Spinal cord (tissue), 10 donors: ENCODE measurements around the gene CIT. TPM values are rescaled to one million over a fixed set of nuclear protein-coding genes. Genes with fewer than 3 reads are reported as not detected.
"Not testable (repeated sequence)": the region's sequence is repeated elsewhere in the genome, so short reads cannot be mapped to it uniquely, and the experiment has no call there.

Experiments
- DNase-seq, 6 donors: peaks; one replicate each; pipeline versions ENCODE4 v3.0.0 to v3.0.0-alpha.2; 2013 to 2015; ENCODE audit warnings: low spot score in 6 of 6, low read depth in 4 of 6
- H3K27ac ChIP-seq: one replicate; pipeline ENCODE4 v1.5.1; 2013; ENCODE audit warnings: low read depth, low read length, control low read depth
- H3K27me3 ChIP-seq: one replicate; pipeline ENCODE4 v1.6.1; 2013; ENCODE audit warnings: low read length; ENCODE audit not compliant: control insufficient read depth, insufficient read depth
- H3K36me3 ChIP-seq: one replicate; pipeline ENCODE4 v1.6.1; 2013; ENCODE audit warnings: low read length; ENCODE audit not compliant: control insufficient read depth, insufficient read depth
- H3K4me1 ChIP-seq: one replicate; pipeline ENCODE4 v1.6.1; 2013; ENCODE audit warnings: low read length; ENCODE audit not compliant: control insufficient read depth, insufficient read depth
- H3K4me3 ChIP-seq: one replicate; pipeline ENCODE4 v1.5.1; 2013; ENCODE audit warnings: low read depth, low read length, control low read depth
- H3K9me3 ChIP-seq: one replicate; pipeline ENCODE4 v1.6.1; 2013; ENCODE audit warnings: low read length; ENCODE audit not compliant: control insufficient read depth, insufficient read depth
- WGBS: methylation state at CpG from one replicate; pipeline ENCODE4 v1.1.5; 2013; ENCODE audit warnings: missing lambda C conversion rate; ENCODE audit not compliant: insufficient coverage; 5-methylcytosine and 5-hydroxymethylcytosine counted together
- polyA plus RNA-seq, 2 donors: library from polyadenylated mRNA; unstranded; fragments of 120-200 nt; gene quantifications; one replicate each; pipeline ENCODE4 v1.2.1, GENCODE V29; 2013; ENCODE audit not compliant: insufficient read length in 2 of 2
- total RNA-seq, 2 donors: library from RNA; depleted of rRNA in 1 of 2; stranded (reverse); fragments of 120-200 nt in 1 of 2; fragments of >200 nt in 1 of 2; gene quantifications; one replicate each; pipeline versions ENCODE4 v1.2.3 to v1.2.4, GENCODE V29; 2013 to 2014
- donor health status: healthy.

Gene CIT
- total and polyA plus RNA-seq, 4 donors = 28.5 to 54.5 (median 45.8) TPM

GRCh38 chr12:119659289-119659897, 217.7 kb downstream of the CIT start:
- WGBS = no CpG with 5 or more reads among the region's 6 CpGs
- peaks cover 5% of the 10 kb centered on the region for H3K27me3 ChIP-seq
- H3K4me3 ChIP-seq = no peak overlapping the region
- H3K27ac ChIP-seq = no peak overlapping the region
- H3K4me1 ChIP-seq = no peaks in the 10 kb centered on the region
- peak in 5 of 6 donors; percentile 13 to 81 (median 23) for DNase-seq
- H3K9me3 ChIP-seq = peaks cover 1% of the 10 kb centered on the region
- no peaks in the 10 kb centered on the region for H3K36me3 ChIP-seq

- H3K9me3 ChIP-seq, H3K27me3 ChIP-seq, H3K36me3 ChIP-seq, H3K4me3 ChIP-seq, H3K27ac ChIP-seq, H3K4me1 ChIP-seq: not testable (repeated sequence)
- 100% methylated on average over 3 of the region's 6 CpGs for WGBS
- DNase-seq = peak in 1 of 6 donors; percentile 50
Observed at GRCh38 chr12:119658166-119658565, 219.0 kb downstream of the CIT start.

GRCh38 chr12:119657001-119657400, 220.1 kb downstream of the CIT start:
- H3K9me3 ChIP-seq = peaks cover 10% of the 10 kb centered on the region
- H3K4me1 ChIP-seq, DNase-seq, H3K36me3 ChIP-seq, H3K27me3 ChIP-seq, H3K4me3 ChIP-seq, H3K27ac ChIP-seq: not testable (repeated sequence)
- 88% methylated on average over 2 of the region's 2 CpGs for WGBS

GRCh38 chr12:119652665-119653064, 224.5 kb downstream of the CIT start:
- no peaks in the 10 kb centered on the region for H3K36me3 ChIP-seq
- H3K4me1 ChIP-seq = no peaks in the 10 kb centered on the region
- H3K9me3 ChIP-seq = peaks cover 10% of the 10 kb centered on the region
- no peak overlapping the region for H3K27ac ChIP-seq
- H3K4me3 ChIP-seq = no peak overlapping the region
- no peaks in the 10 kb centered on the region for H3K27me3 ChIP-seq
- WGBS = no CpG with 5 or more reads among the region's 3 CpGs
- DNase-seq = no peak

- H3K9me3 ChIP-seq = peaks cover 9% of the 10 kb centered on the region
- H3K36me3 ChIP-seq = no peaks in the 10 kb centered on the region
- H3K27ac ChIP-seq = no peak overlapping the region
- H3K4me1 ChIP-seq = no peaks in the 10 kb centered on the region
- no peaks in the 10 kb centered on the region for H3K27me3 ChIP-seq
- WGBS = 75% methylated on average over 2 of the region's 4 CpGs
- peak in 2 of 6 donors; percentile 20 to 69 for DNase-seq
- no peak overlapping the region for H3K4me3 ChIP-seq
Observed at GRCh38 chr12:119649202-119649808, 227.8 kb downstream of the CIT start.

- Histone ChIP-seq H3K27ac (no peak overlapping the region), H3K4me1 (no peaks in the 10 kb centered on the region), H3K36me3 (no peaks in the 10 kb centered on the region), H3K4me3 (no peak overlapping the region), H3K27me3 (no peaks in the 10 kb centered on the region), H3K9me3 (no peaks in the 10 kb centered on the region)
- WGBS = 93% methylated on average over 5 of the region's 7 CpGs
- no peak for DNase-seq
Observed at GRCh38 chr12:119645535-119646059, 231.5 kb downstream of the CIT start.

- no peaks in the 10 kb centered on the region for H3K9me3 ChIP-seq
- no peak overlapping the region for H3K27ac ChIP-seq
- no peaks in the 10 kb centered on the region for H3K36me3 ChIP-seq
- no peak overlapping the region for H3K4me3 ChIP-seq
- no peaks in the 10 kb centered on the region for H3K4me1 ChIP-seq
- no peaks in the 10 kb centered on the region for H3K27me3 ChIP-seq
- DNase-seq = peak in 1 of 6 donors; percentile 8
- 95% methylated on average over 2 of the region's 3 CpGs for WGBS
Observed at GRCh38 chr12:119644930-119645329, 232.2 kb downstream of the CIT start.

GRCh38 chr12:119642986-119643385, 234.1 kb downstream of the CIT start:
- 100% methylated on average over 1 of the region's 4 CpGs for WGBS

More at GRCh38 chr12:119642986-119643385, 234.1 kb downstream of the CIT start:
- Histone ChIP-seq H3K4me1 (no peaks in the 10 kb centered on the region), H3K9me3 (no peaks in the 10 kb centered on the region), H3K27ac (no peak overlapping the region), H3K36me3 (no peaks in the 10 kb centered on the region), H3K4me3 (no peak overlapping the region), H3K27me3 (no peaks in the 10 kb centered on the region)
- DNase-seq = no peak
